K562 (cell line): ENCODE measurements around the gene PHYKPL. TPM values are rescaled to one million over a fixed set of nuclear protein-coding genes. Genes with fewer than 3 reads are reported as not detected.

Experiments used
- AFF4 ChIP-seq: sonication (generic); formaldehyde crosslinking; IDR thresholded peaks from 2 replicates; pipeline ENCODE4 v1.8.0; 2023; ENCODE audit warnings: mild to moderate bottlenecking, missing genetic modification reagents
- BCL6 ChIP-seq: fragments of 250-450 bp; sonication (Bioruptor Pico); IDR thresholded peaks from 2 replicates; pipeline ENCODE4 v1.4.0; 2020
- CBX3 ChIP-seq, 2 experiments: IDR thresholded peaks; 1 replicate in 1 of 2; 2 replicates in 1 of 2; pipeline ENCODE4 v1.6.1; 2012; ENCODE audit warnings: inconsistent platforms in 2 of 2, low read length in 2 of 2, borderline replicate concordance in 1 of 2, control low read depth in 1 of 2
- ESRRB ChIP-seq: fragments of 250-450 bp; sonication (Bioruptor Pico); IDR thresholded peaks from 2 replicates; pipeline ENCODE4 v1.5.0; 2020; ENCODE audit warnings: mild to moderate bottlenecking, moderate library complexity, borderline replicate concordance
- RFX5 ChIP-seq: IDR thresholded peaks from 2 replicates; pipeline ENCODE4 v1.6.1; 2011; ENCODE audit warnings: low read depth, mild to moderate bottlenecking, improper control_type of control experiment, low read length
- TOE1 ChIP-seq, 2 experiments: fragments of 450-650 bp in 1 of 2; sonication (generic) in 1 of 2; formaldehyde crosslinking in 1 of 2; IDR thresholded peaks; 2 replicates each; pipeline versions ENCODE4 v1.7.1 to v1.8.0; 2016 to 2022; ENCODE audit warnings: borderline replicate concordance in 2 of 2, mild to moderate bottlenecking in 2 of 2, antibody characterized with exemption in 1 of 2, inconsistent platforms in 1 of 2, low read depth in 1 of 2, missing genetic modification reagents in 1 of 2, moderate library complexity in 1 of 2
- ZBTB43 ChIP-seq: sonication (generic); formaldehyde crosslinking; IDR thresholded peaks from 2 replicates; pipeline ENCODE4 v1.8.0; 2023; ENCODE audit warnings: mild to moderate bottlenecking, missing genetic modification reagents
- ZKSCAN1 ChIP-seq: fragments of 150-350 bp; IDR thresholded peaks from 2 replicates; pipeline ENCODE4 v1.6.1; 2016; ENCODE audit warnings: low read depth, low read length
- ZNF445 ChIP-seq: fragments of 250-450 bp; sonication (Bioruptor Pico); IDR thresholded peaks from 2 replicates; pipeline ENCODE4 v1.4.0; 2020; ENCODE audit warnings: low read depth, mild to moderate bottlenecking, moderate library complexity
- polyA plus RNA-seq, 8 experiments: library from polyadenylated mRNA; depleted of rRNA in 4 of 8; stranded (reverse) in 5 of 8; unstranded in 3 of 8; fragments of >200 nt; fragmentation: Nextera tagmentation in 2 of 8; fragmentation: Illumina TruSeq in 1 of 8; extraction: Ambion mirVana in 2 of 8; extraction: Trizol in 1 of 8; gene quantifications; 2 replicates each; pipeline versions ENCODE4 v1.2.1 to v1.2.3, GENCODE V29; 2011 to 2014; ENCODE audit warnings: inconsistent platforms in 1 of 8, missing spikeins in 1 of 8
- total RNA-seq, 7 experiments: library from RNA; depleted of rRNA in 6 of 7; stranded (reverse); fragments of >200 nt in 6 of 7; fragmentation: Illumina TruSeq in 2 of 7; extraction: Trizol in 2 of 7; gene quantifications; 2 replicates each; pipeline versions ENCODE4 v1.2.1 to v1.2.3, GENCODE V29; 2011 to 2021; ENCODE audit warnings: low replicate concordance in 1 of 7
- TF ChIP-seq, protein P1 (sequence below): fragments of 450-650 bp; IDR thresholded peaks from 2 replicates; pipeline ENCODE4 v1.6.1; 2016; ENCODE audit warnings: low read depth
- TF ChIP-seq, protein P2 (sequence below): fragments of 250-450 bp; sonication (Bioruptor Pico); IDR thresholded peaks from 2 replicates; pipeline ENCODE4 v1.5.1; 2021; ENCODE audit warnings: mild to moderate bottlenecking

Gene PHYKPL
- total and polyA plus RNA-seq, 9 of the 15 experiments (the other 6 are each of a cell fraction or from before 2014, with no cell fraction given): 4.7 to 34.7 (median 18.6) TPM

DNA sequence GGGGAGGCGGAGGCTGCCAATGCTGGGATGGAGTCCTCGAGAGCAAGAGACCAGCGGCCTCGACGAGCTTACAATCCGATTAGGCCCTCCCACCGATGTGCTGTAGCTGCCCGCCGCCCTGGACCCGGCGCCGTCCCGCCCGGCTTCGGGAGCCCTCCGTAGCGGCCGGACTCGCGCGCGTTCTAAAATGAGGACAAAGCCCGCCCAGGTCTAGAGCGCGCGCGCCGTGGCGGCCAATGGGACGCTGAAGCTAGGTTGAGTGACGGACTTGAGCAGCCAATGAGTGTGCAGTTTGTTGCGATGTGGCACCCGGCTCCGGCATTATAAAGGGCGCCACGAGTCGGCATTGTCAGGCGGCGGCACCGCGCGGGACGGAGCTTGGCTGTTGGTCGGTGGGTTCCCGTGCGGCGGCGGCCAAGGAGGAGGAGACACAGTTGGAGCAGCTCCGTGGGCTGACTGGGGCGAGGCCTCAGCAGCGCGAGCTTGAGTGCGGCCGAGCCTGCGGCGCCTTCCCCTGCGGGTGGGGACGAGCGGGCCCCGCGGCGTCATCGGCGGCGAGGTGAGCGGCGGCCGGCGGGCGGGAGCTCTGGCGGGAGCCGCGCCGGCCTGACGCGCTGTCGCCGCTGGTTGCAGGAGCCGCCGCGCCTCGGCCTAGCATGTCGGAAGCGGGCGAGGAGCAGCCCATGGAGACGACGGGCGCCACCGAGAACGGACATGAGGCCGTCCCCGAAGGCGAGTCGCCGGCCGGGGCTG lies 28.2 kb downstream of the PHYKPL start, which contains the start of gene HNRNPAB (continued):
- TF ChIP-seq AFF4 (CRISPR knock-in tag): peak; percentile 98
- TF ChIP-seq ZNF445 (CRISPR knock-in tag): no peak
- TF ChIP-seq CBX3 (IDR thresholded peaks at IDR 0.05; ENCODE audit: borderline replicate concordance in 1 of 2, low read length in 2 of 2): no peak
- TF ChIP-seq, protein P1, sequence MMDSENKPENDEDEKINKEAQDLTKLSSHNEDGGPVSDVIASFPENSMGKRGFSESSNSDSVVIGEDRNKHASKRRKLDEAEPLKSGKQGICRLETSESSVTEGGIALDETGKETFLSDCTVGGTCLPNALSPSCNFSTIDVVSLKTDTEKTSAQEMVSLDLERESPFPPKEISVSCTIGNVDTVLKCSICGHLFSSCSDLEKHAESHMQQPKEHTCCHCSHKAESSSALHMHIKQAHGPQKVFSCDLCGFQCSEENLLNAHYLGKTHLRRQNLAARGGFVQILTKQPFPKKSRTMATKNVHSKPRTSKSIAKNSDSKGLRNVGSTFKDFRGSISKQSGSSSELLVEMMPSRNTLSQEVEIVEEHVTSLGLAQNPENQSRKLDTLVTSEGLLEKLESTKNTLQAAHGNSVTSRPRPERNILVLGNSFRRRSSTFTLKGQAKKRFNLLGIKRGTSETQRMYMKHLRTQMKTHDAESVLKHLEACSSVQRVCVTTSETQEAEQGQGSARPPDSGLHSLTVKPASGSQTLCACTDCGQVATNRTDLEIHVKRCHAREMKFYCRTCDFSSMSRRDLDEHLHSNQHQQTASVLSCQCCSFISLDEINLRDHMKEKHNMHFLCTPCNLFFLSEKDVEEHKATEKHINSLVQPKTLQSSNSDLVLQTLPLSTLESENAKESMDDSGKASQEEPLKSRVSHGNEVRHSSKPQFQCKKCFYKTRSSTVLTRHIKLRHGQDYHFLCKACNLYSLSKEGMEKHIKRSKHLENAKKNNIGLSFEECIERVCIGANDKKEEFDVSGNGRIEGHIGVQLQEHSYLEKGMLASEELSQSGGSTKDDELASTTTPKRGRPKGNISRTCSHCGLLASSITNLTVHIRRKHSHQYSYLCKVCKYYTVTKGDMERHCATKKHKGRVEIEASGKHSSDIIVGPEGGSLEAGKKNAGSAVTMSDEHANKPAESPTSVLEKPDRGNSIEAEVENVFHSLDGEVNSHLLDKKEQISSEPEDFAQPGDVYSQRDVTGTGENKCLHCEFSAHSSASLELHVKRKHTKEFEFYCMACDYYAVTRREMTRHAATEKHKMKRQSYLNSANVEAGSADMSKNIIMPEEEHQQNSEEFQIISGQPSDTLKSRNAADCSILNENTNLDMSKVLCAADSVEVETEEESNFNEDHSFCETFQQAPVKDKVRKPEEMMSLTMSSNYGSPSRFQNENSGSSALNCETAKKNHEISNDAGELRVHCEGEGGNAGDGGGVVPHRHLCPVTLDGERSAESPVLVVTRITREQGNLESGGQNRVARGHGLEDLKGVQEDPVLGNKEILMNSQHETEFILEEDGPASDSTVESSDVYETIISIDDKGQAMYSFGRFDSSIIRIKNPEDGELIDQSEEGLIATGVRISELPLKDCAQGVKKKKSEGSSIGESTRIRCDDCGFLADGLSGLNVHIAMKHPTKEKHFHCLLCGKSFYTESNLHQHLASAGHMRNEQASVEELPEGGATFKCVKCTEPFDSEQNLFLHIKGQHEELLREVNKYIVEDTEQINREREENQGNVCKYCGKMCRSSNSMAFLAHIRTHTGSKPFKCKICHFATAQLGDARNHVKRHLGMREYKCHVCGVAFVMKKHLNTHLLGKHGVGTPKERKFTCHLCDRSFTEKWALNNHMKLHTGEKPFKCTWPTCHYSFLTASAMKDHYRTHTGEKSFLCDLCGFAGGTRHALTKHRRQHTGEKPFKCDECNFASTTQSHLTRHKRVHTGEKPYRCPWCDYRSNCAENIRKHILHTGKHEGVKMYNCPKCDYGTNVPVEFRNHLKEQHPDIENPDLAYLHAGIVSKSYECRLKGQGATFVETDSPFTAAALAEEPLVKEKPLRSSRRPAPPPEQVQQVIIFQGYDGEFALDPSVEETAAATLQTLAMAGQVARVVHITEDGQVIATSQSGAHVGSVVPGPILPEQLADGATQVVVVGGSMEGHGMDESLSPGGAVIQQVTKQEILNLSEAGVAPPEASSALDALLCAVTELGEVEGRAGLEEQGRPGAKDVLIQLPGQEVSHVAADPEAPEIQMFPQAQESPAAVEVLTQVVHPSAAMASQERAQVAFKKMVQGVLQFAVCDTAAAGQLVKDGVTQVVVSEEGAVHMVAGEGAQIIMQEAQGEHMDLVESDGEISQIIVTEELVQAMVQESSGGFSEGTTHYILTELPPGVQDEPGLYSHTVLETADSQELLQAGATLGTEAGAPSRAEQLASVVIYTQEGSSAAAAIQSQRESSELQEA: no peak
- no peak for TF ChIP-seq RFX5
- TF ChIP-seq TOE1 (IDR thresholded peaks at IDR 0.05; ENCODE audit: borderline replicate concordance): peak; percentile 39; the same call in 1 of the 2 replicates
- TF ChIP-seq TOE1 (CRISPR knock-in tag; IDR thresholded peaks at IDR 0.05; ENCODE audit: borderline replicate concordance, low read depth): no peak
- TF ChIP-seq BCL6 (CRISPR knock-in tag): no peak
- TF ChIP-seq, protein P2, sequence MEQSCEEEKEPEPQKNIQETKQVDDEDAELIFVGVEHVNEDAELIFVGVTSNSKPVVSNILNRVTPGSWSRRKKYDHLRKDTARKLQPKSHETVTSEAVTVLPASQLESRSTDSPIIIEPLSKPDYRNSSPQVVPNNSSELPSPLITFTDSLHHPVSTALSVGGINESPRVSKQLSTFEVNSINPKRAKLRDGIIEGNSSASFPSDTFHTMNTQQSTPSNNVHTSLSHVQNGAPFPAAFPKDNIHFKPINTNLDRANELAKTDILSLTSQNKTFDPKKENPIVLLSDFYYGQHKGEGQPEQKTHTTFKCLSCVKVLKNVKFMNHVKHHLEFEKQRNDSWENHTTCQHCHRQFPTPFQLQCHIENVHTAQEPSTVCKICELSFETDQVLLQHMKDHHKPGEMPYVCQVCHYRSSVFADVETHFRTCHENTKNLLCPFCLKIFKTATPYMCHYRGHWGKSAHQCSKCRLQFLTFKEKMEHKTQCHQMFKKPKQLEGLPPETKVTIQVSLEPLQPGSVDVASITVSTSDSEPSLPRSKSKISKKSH (CRISPR knock-in tag): no peak
- no peak for TF ChIP-seq ESRRB (CRISPR knock-in tag)
- TF ChIP-seq ZKSCAN1: peak; percentile 46; the same call in 1 of the 2 replicates
- 0 out of 2 replicates have a peak, but pooled peaks have one; percentile 14 for TF ChIP-seq ZBTB43 (CRISPR knock-in tag)
